Coronary artery (tissue), 2 donors: ENCODE results near the gene ASCC3.

Source experiments
- DNase-seq: peaks from one replicate; pipeline ENCODE4 v3.0.0-alpha.2; 2017; ENCODE audit warnings: low spot score
- H3K27ac ChIP-seq, 2 donors: fragments of 200-600 bp; sonication (generic); one replicate each; pipeline ENCODE4 v1.5.1; 2016 to 2019
- H3K4me3 ChIP-seq: fragments of 200-600 bp; sonication (generic); 2 replicates; pipeline ENCODE4 v1.5.1; 2016; ENCODE audit warnings: mild to moderate bottlenecking, moderate library complexity
- CTCF ChIP-seq: fragments of 200-600 bp; sonication (generic); IDR thresholded peaks from one replicate; pipeline ENCODE4 v1.5.1; 2019; ENCODE audit warnings: antibody characterized with exemption

Gene ASCC3

GRCh38 chr6:100538086-100538485, 343.0 kb downstream of the ASCC3 start:
- Histone ChIP-seq H3K4me3 (no peak overlapping the region), H3K27ac (no peak overlapping the region)
- TF ChIP-seq CTCF, result no peak
- DNase-seq, result no peak

GRCh38 chr6:100518588-100518987, 362.5 kb downstream of the ASCC3 start:
- H3K4me3 ChIP-seq, result no peak overlapping the region
- no peak for TF ChIP-seq CTCF

GRCh38 chr6:100517633-100518032, 363.5 kb downstream of the ASCC3 start:
- H3K4me3 ChIP-seq, result no peak overlapping the region
- TF ChIP-seq CTCF, result no peak
- no peak overlapping the region for H3K27ac ChIP-seq
- no peak for DNase-seq

More at GRCh38 chr6:100518588-100518987, 362.5 kb downstream of the ASCC3 start:
- no peak overlapping the region for H3K27ac ChIP-seq
- no peak for DNase-seq

GRCh38 chr6:100517106-100517505, 364.0 kb downstream of the ASCC3 start:
- no peak for TF ChIP-seq CTCF
- no peak for DNase-seq
- H3K27ac ChIP-seq, result no peak overlapping the region
- no peak overlapping the region for H3K4me3 ChIP-seq

- no peak for DNase-seq
These were observed 366.5 kb downstream of the ASCC3 start for GRCh38 chr6:100514660-100515059.

GRCh38 chr6:100512203-100512862, 368.8 kb downstream of the ASCC3 start:
- TF ChIP-seq CTCF, result no peak
- Histone ChIP-seq H3K27ac (no peak overlapping the region), H3K4me3 (no peak overlapping the region)
- no peak for DNase-seq

More at GRCh38 chr6:100514660-100515059, 366.5 kb downstream of the ASCC3 start:
- TF ChIP-seq CTCF, result no peak
- H3K27ac ChIP-seq, result no peak overlapping the region
- H3K4me3 ChIP-seq, result no peak overlapping the region

- DNase-seq, result no peak
- no peak overlapping the region for H3K4me3 ChIP-seq
- H3K27ac ChIP-seq, result no peak overlapping the region
- TF ChIP-seq CTCF, result no peak
These were observed 372.0 kb downstream of the ASCC3 start for GRCh38 chr6:100509101-100509500.
